RWPE2 (cell line): Measurements from ENCODE around the gene CASQ2.

Source experiments
- ATAC-seq: fragments of 200-7000 bp; cut with Tn5 transposase; 3 replicates; pipeline ENCODE4 v1.9.1; 2021; ENCODE audit warnings: low read depth
- DNase-seq: peaks from one replicate; pipeline ENCODE4 v3.0.0-alpha.2; 2020; ENCODE audit warnings: low spot score
- H3K27ac ChIP-seq: fragments of 450-650 bp; 2 replicates; pipeline ENCODE4 v1.5.1; 2017; ENCODE audit warnings: mild to moderate bottlenecking; ENCODE audit not compliant: poor library complexity, severe bottlenecking
- H3K27me3 ChIP-seq: fragments of 250-450 bp; sonication (Bioruptor Pico); 2 replicates; pipeline ENCODE4 v1.5.1; 2021; ENCODE audit warnings: mild to moderate bottlenecking, moderate library complexity; ENCODE audit not compliant: insufficient read depth, poor library complexity, severe bottlenecking
- H3K36me3 ChIP-seq: fragments of 250-450 bp; sonication (Bioruptor Pico); 2 replicates; pipeline ENCODE4 v1.5.1; 2020; ENCODE audit warnings: low read depth, mild to moderate bottlenecking, moderate library complexity
- H3K4me1 ChIP-seq: fragments of 250-450 bp; sonication (Bioruptor Pico); 2 replicates; pipeline ENCODE4 v1.5.1; 2021; ENCODE audit warnings: mild to moderate bottlenecking, moderate library complexity; ENCODE audit not compliant: insufficient read depth, poor library complexity, severe bottlenecking
- H3K4me3 ChIP-seq: fragments of 250-450 bp; sonication (Bioruptor Pico); 2 replicates; pipeline ENCODE4 v1.5.1; 2021; ENCODE audit warnings: mild to moderate bottlenecking, moderate library complexity; ENCODE audit not compliant: severe bottlenecking
- H3K9me3 ChIP-seq: fragments of 250-450 bp; sonication (Bioruptor Pico); 2 replicates; pipeline ENCODE4 v1.5.1; 2021; ENCODE audit warnings: mild to moderate bottlenecking, moderate library complexity; ENCODE audit not compliant: severe bottlenecking
- TF ChIP-seq, protein P1 (sequence below): fragments of 450-650 bp; IDR thresholded peaks from one replicate; pipeline ENCODE4 v1.5.1; 2017; ENCODE audit warnings: mild to moderate bottlenecking, moderate library complexity; ENCODE audit not compliant: poor library complexity, severe bottlenecking

CASQ2 gene

DNA sequence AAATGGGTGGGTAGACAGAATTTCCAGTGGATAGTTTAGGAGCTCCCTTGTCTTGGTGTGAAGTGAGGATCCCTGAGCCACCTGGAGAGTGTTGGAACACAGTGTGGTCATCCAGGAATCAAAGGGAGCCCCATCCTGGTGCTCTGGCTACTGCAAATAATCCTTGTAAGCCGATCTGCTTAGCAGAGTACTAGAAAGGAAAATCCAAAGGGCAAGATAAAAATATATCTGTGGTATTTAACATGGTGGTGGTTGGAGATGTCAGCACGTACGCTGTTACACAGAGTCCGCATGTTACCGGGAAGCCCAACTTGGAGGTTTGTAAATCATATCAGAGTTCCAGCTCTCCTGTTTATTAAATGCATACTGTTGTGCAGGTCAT lies 87.8 kb downstream of the CASQ2 start:
- H3K27me3 ChIP-seq: no peaks in the 10 kb centered on the region
- peaks cover 25% of the 10 kb centered on the region for H3K36me3 ChIP-seq
- no peak overlapping the region for H3K4me3 ChIP-seq
- TF ChIP-seq, protein P1, sequence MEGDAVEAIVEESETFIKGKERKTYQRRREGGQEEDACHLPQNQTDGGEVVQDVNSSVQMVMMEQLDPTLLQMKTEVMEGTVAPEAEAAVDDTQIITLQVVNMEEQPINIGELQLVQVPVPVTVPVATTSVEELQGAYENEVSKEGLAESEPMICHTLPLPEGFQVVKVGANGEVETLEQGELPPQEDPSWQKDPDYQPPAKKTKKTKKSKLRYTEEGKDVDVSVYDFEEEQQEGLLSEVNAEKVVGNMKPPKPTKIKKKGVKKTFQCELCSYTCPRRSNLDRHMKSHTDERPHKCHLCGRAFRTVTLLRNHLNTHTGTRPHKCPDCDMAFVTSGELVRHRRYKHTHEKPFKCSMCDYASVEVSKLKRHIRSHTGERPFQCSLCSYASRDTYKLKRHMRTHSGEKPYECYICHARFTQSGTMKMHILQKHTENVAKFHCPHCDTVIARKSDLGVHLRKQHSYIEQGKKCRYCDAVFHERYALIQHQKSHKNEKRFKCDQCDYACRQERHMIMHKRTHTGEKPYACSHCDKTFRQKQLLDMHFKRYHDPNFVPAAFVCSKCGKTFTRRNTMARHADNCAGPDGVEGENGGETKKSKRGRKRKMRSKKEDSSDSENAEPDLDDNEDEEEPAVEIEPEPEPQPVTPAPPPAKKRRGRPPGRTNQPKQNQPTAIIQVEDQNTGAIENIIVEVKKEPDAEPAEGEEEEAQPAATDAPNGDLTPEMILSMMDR: no peak
- H3K27ac ChIP-seq: peak overlapping the region; percentile 11
- H3K4me1 ChIP-seq: peaks cover 11% of the 10 kb centered on the region
- ATAC-seq (no peak), DNase-seq (no peak)
- H3K9me3 ChIP-seq: no peaks in the 10 kb centered on the region

DNA sequence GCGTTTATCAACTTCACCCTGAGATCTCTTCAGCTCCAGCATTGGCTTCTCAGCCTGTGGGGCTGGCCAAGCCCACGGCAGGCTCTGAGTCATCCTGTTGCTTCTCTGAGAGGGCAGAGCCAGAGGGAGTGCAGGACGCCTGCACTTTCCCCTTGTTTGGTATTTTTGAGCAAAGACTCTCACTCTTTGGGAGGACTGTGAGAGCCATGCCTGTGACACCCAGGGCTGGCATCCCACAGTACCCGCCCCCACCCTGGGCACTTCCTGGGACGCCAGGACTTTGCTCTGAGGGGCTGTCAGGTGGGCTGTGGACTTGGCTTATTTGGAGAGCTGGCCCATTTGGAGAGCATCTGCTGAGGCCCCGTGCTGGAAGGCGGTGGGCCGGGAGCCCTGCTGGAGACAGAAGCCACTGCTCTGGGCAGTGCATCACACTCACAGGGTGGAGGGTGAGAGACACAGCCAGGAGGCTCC lies 89.3 kb downstream of the CASQ2 start:
- peaks cover 12% of the 10 kb centered on the region for H3K4me1 ChIP-seq
- ATAC-seq (peak; percentile 95), DNase-seq (no peak)
- peaks cover 13% of the 10 kb centered on the region for H3K36me3 ChIP-seq
- TF ChIP-seq, protein P1: no peak
- no peaks in the 10 kb centered on the region for H3K9me3 ChIP-seq
- no peak overlapping the region for H3K4me3 ChIP-seq
- peak overlapping the region; percentile 11 for H3K27ac ChIP-seq
- no peaks in the 10 kb centered on the region for H3K27me3 ChIP-seq

- DNase-seq: no peak
- TF ChIP-seq, protein P1: no peak
These were observed 90.4 kb downstream of the CASQ2 start for GRCh38 chr1:115678141-115678540.

GRCh38 chr1:115677565-115677964 lies 90.9 kb downstream of the CASQ2 start:
- no peaks in the 10 kb centered on the region for H3K27me3 ChIP-seq
- DNase-seq: no peak
- no peak overlapping the region for H3K27ac ChIP-seq
- no peak for ATAC-seq
- TF ChIP-seq, protein P1: no peak
- H3K4me3 ChIP-seq: no peak overlapping the region
- no peaks in the 10 kb centered on the region for H3K9me3 ChIP-seq
- H3K36me3 ChIP-seq: peaks cover 7% of the 10 kb centered on the region
- peaks cover 12% of the 10 kb centered on the region for H3K4me1 ChIP-seq

More at GRCh38 chr1:115678141-115678540, 90.4 kb downstream of the CASQ2 start:
- Histone ChIP-seq H3K4me3 (no peak overlapping the region), H3K27me3 (no peaks in the 10 kb centered on the region), H3K9me3 (no peaks in the 10 kb centered on the region), H3K36me3 (peaks cover 3% of the 10 kb centered on the region), H3K4me1 (peaks cover 12% of the 10 kb centered on the region), H3K27ac (no peak overlapping the region)
- ATAC-seq: no peak

- H3K4me1 ChIP-seq: peaks cover 12% of the 10 kb centered on the region
- no peak overlapping the region for H3K4me3 ChIP-seq
- no peak overlapping the region for H3K27ac ChIP-seq
- ATAC-seq (no peak), DNase-seq (no peak)
- H3K36me3 ChIP-seq: peaks cover 7% of the 10 kb centered on the region
- H3K27me3 ChIP-seq: no peaks in the 10 kb centered on the region
- TF ChIP-seq, protein P1: no peak
- H3K9me3 ChIP-seq: no peaks in the 10 kb centered on the region
These were observed 91.3 kb downstream of the CASQ2 start for GRCh38 chr1:115677182-115677555.
